Tibial nerve (tissue), 4 donors: ENCODE results near the gene RAB6B. TPM values are rescaled to one million over a fixed set of nuclear protein-coding genes. Genes with fewer than 3 reads are reported as not detected.

ENCODE experiments used
- DNase-seq, 2 donors: peaks; one replicate each; pipeline ENCODE4 v3.0.0-alpha.2; 2019; ENCODE audit warnings: low spot score in 2 of 2
- H3K27ac ChIP-seq, 4 donors: fragments of 200-600 bp; sonication (generic) in 3 of 4; one replicate each; pipeline ENCODE4 v1.5.1; 2017 to 2019; ENCODE audit warnings: mild to moderate bottlenecking in 1 of 4
- H3K27me3 ChIP-seq, 2 donors: fragments of 200-600 bp; sonication (generic) in 1 of 2; one replicate each; pipeline versions ENCODE4 v1.5.1 to v1.6.0; 2017 to 2019
- H3K36me3 ChIP-seq, 3 donors: fragments of 200-600 bp; sonication (generic); one replicate each; pipeline ENCODE4 v1.5.1; 2018 to 2019
- H3K4me1 ChIP-seq, 4 donors: fragments of 200-600 bp; sonication (generic) in 3 of 4; one replicate each; pipeline ENCODE4 v1.5.1; 2017 to 2019
- H3K4me3 ChIP-seq, 4 donors: fragments of 200-600 bp; sonication (generic) in 3 of 4; one replicate each; pipeline ENCODE4 v1.5.1; 2017 to 2019; ENCODE audit warnings: mild to moderate bottlenecking in 1 of 4, moderate library complexity in 1 of 4
- H3K9me3 ChIP-seq, 4 donors: fragments of 200-600 bp; sonication (generic) in 3 of 4; one replicate each; pipeline ENCODE4 v1.5.1; 2017 to 2019
- CTCF ChIP-seq, 5 experiments: fragments of 200-600 bp in 3 of 5; fragments of 450-650 bp in 2 of 5; sonication (generic) in 3 of 5; IDR thresholded peaks; one replicate each; pipeline ENCODE4 v1.5.1; 2016 to 2019; ENCODE audit warnings: antibody characterized with exemption in 5 of 5, mild to moderate bottlenecking in 3 of 5, moderate library complexity in 2 of 5
- EP300 ChIP-seq, 2 donors: sonication (generic); formaldehyde crosslinking; IDR thresholded peaks; one replicate each; pipeline ENCODE4 v1.6.1; 2017; ENCODE audit warnings: antibody characterized with exemption in 2 of 2, mild to moderate bottlenecking in 1 of 2
- POLR2A ChIP-seq, 2 donors: fragments of 450-650 bp; IDR thresholded peaks; one replicate each; pipeline ENCODE4 v1.6.1; 2017; ENCODE audit warnings: antibody characterized with exemption in 2 of 2, mild to moderate bottlenecking in 2 of 2, moderate library complexity in 2 of 2
- WGBS, 2 donors: methylation state at CpG; one replicate each; pipeline ENCODE4 v1.1.5; 2018; 5-methylcytosine and 5-hydroxymethylcytosine counted together
- total RNA-seq, 4 donors: library from RNA; depleted of rRNA; stranded (reverse); fragments of >200 nt; gene quantifications; one replicate each; pipeline ENCODE4 v1.1.0, GENCODE V29; 2016

The RAB6B gene
- total RNA-seq, 4 donors from 2014 or later: 1.4 to 3.6 (median 2.0) TPM

- DNase-seq: no peak
- 92 to 96% methylated on average over 7 of the region's 7 CpGs for WGBS, 2 donors
- H3K27me3 ChIP-seq: no peaks in the 10 kb centered on the region
These were observed 118.8 kb downstream of the RAB6B start for GRCh38 chr3:133776794-133777438.

GRCh38 chr3:133775835-133776234, 119.8 kb downstream of the RAB6B start:
- Histone ChIP-seq H3K4me1 (no peaks in the 10 kb centered on the region), H3K4me3 (no peak overlapping the region), H3K27ac (no peak overlapping the region), H3K27me3 (no peaks in the 10 kb centered on the region), H3K9me3 (no peaks in the 10 kb centered on the region), H3K36me3 (no peaks in the 10 kb centered on the region)
- no peak for DNase-seq
- WGBS, 2 donors: 94 to 95% methylated on average over 5 of the region's 5 CpGs
- TF ChIP-seq EP300 (IDR thresholded peaks at IDR 0.05): no peak
- TF ChIP-seq POLR2A (IDR thresholded peaks at IDR 0.05): no peak
- TF ChIP-seq CTCF (IDR thresholded peaks at IDR 0.05): no peak

More at GRCh38 chr3:133776794-133777438, 118.8 kb downstream of the RAB6B start:
- Histone ChIP-seq H3K9me3 (no peaks in the 10 kb centered on the region), H3K36me3 (no peaks in the 10 kb centered on the region), H3K27ac (no peak overlapping the region), H3K4me3 (no peak overlapping the region), H3K4me1 (no peaks in the 10 kb centered on the region)
- no peak for TF ChIP-seq CTCF (IDR thresholded peaks at IDR 0.05)
- TF ChIP-seq POLR2A (IDR thresholded peaks at IDR 0.05): no peak
- TF ChIP-seq EP300 (IDR thresholded peaks at IDR 0.05): no peak

- no peaks in the 10 kb centered on the region for H3K27me3 ChIP-seq
- H3K27ac ChIP-seq: no peak overlapping the region
- H3K36me3 ChIP-seq: peaks cover 0 to 4% (median 0%) of the 10 kb centered on the region in 3 donors
- DNase-seq: no peak
- TF ChIP-seq EP300 (IDR thresholded peaks at IDR 0.05): no peak
- TF ChIP-seq POLR2A (IDR thresholded peaks at IDR 0.05): no peak
- TF ChIP-seq CTCF (IDR thresholded peaks at IDR 0.05): no peak
- H3K4me3 ChIP-seq: no peak overlapping the region
- H3K4me1 ChIP-seq: no peaks in the 10 kb centered on the region
- WGBS, 2 donors: 97 to 98% methylated on average over 9 of the region's 9 CpGs
- no peaks in the 10 kb centered on the region for H3K9me3 ChIP-seq
These were observed 120.4 kb downstream of the RAB6B start for GRCh38 chr3:133775309-133775708.

Other genes with a start within 250 kb of the RAB6B start
- 10 to 100 TPM; 17.0 to 39.3 (median 22.1) TPM for gene TOPBP1, start 233.9 kb downstream of the RAB6B start, total RNA-seq
- gene TF, start 149.5 kb downstream of the RAB6B start, total RNA-seq: 10 to 100 TPM in 1 of 4 donors, 1 to 10 TPM in 3; 1.4 to 11.4 (median 6.0) TPM
- gene SRPRB, start 90.1 kb downstream of the RAB6B start, total RNA-seq: 10 to 100 TPM; 14.3 to 19.7 (median 18.0) TPM
- 10 to 100 TPM in 3 of 4 donors, 1 to 10 TPM in 1; 8.8 to 22.9 (median 12.2) TPM for gene SLCO2A1, start 134.0 kb upstream of the RAB6B start, total RNA-seq